ENCODE measurements around the gene KDM5B.

DNA sequence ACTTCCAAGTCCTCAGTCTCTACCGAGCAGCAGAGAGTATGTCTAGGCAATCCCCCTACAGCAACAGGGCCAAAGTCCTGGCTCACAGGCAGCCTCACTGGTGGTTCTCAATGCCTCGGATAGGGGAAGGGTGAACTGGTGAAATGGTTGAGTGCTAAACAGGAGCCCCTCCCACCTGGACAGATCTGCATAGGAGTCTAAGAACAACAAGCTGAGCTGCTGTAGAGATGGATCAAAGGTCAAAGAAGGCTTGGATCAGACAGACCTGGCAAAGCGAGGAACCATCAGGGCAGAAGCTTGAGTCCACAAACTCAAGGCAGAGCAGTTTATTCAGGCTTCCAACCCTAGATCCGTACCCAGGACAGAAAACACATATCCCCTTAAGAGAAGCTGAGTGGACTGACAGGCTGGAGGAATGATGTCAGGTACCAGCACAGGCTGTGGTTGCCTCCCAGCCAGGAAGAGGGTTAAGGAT is 49.0 kb upstream of the KDM5B start:
- no peak for TF ChIP-seq BHLHE40 (IDR thresholded peaks at IDR 0.05; ENCODE audit: borderline replicate concordance)
- no peak for TF ChIP-seq FOXK2 (IDR thresholded peaks at IDR 0.05)
- TF ChIP-seq, protein P1, sequence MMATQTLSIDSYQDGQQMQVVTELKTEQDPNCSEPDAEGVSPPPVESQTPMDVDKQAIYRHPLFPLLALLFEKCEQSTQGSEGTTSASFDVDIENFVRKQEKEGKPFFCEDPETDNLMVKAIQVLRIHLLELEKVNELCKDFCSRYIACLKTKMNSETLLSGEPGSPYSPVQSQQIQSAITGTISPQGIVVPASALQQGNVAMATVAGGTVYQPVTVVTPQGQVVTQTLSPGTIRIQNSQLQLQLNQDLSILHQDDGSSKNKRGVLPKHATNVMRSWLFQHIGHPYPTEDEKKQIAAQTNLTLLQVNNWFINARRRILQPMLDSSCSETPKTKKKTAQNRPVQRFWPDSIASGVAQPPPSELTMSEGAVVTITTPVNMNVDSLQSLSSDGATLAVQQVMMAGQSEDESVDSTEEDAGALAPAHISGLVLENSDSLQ (IDR thresholded peaks at IDR 0.05) = no peak
- no peak for TF ChIP-seq SUZ12 (IDR thresholded peaks at IDR 0.05)
- TF ChIP-seq ARNT (IDR thresholded peaks at IDR 0.05) = no peak
- no peak for TF ChIP-seq ELF4 (IDR thresholded peaks at IDR 0.05)
- no peak for TF ChIP-seq L3MBTL2 (conservative IDR thresholded peaks at IDR 0.05)
- TF ChIP-seq SP1 (IDR thresholded peaks at IDR 0.05) = no peak
- no peak for TF ChIP-seq FOXA1 (IDR thresholded peaks at IDR 0.05)
- no peak for TF ChIP-seq FOXM1 (IDR thresholded peaks at IDR 0.05; ENCODE audit: borderline replicate concordance)
- TF ChIP-seq ZNF384 (IDR thresholded peaks at IDR 0.05) = no peak
- TF ChIP-seq TARDBP (IDR thresholded peaks at IDR 0.05) = no peak

All from HEK293T (cell line).